Measurements from ENCODE around the gene HELZ2. TPM values are rescaled to one million over a fixed set of nuclear protein-coding genes. Genes with fewer than 3 reads are reported as not detected.

HELZ2 gene
- total and polyA plus RNA-seq, 2 of the 4 experiments (the other 2 are of a cell fraction) = 4.7 to 10.6 TPM

- Histone ChIP-seq H3K4me2 (ENCODE audit: low read depth, low read length) (no peak overlapping the region), H3K14ac (replicated peaks; ENCODE audit: low read depth, low read length) (no peak overlapping the region), H2BK5ac (ENCODE audit: low read depth, low read length, poor library complexity, severe bottlenecking) (no peak overlapping the region), H3K36me3 (ENCODE audit: control insufficient read depth, insufficient read depth, low read length) (peaks cover 55% of the 10 kb centered on the region), H2BK15ac (ENCODE audit: low read depth, low read length) (no peak overlapping the region), H3K23ac (ENCODE audit: low read depth, low read length) (no peak overlapping the region), H3K79me1 (ENCODE audit: low read depth in 1 of 2, low read length in 2 of 2) (peaks cover 0 to 17% of the 10 kb centered on the region in 2 experiments; a peak in 3 of 4 replicates), H3K18ac (ENCODE audit: low read depth, low read length) (no peak overlapping the region), H3K4ac (ENCODE audit: low read depth, low read length) (no peak overlapping the region), H3K9ac (ENCODE audit: low read depth, low read length) (no peak overlapping the region), H2BK120ac (ENCODE audit: low read depth, low read length) (no peak overlapping the region), H3K4me3 (ENCODE audit: insufficient read depth, low read depth, low read length) (no peak overlapping the region), H3K4me1 (ENCODE audit: control insufficient read depth, insufficient read depth, low read length) (peaks cover 7% of the 10 kb centered on the region), H3K27me3 (ENCODE audit: control insufficient read depth, insufficient read depth, low read length) (no peaks in the 10 kb centered on the region), H4K5ac (ENCODE audit: low read depth, low read length) (no peak overlapping the region), H4K20me1 (ENCODE audit: insufficient read depth, low read length) (no peaks in the 10 kb centered on the region; the same call in none of the 2 replicates), H3K9me1 (ENCODE audit: insufficient read depth, low read length) (peaks cover 4% of the 10 kb centered on the region; the same call in 1 of the 2 replicates), H2AK5ac (ENCODE audit: low read depth, low read length) (no peak overlapping the region), H2BK20ac (ENCODE audit: low read depth, low read length) (no peak overlapping the region), H4K8ac (ENCODE audit: low read depth in 2 of 2, low read length in 2 of 2) (no peak overlapping the region), H3K9me3 (ENCODE audit: control insufficient read depth, insufficient read depth, low read length) (no peaks in the 10 kb centered on the region), H3K56ac (ENCODE audit: extremely low read depth, insufficient read depth, low read length) (no peak overlapping the region), H2AFZ (replicated peaks; ENCODE audit: low read length, poor library complexity) (no peak overlapping the region), H3K27ac (ENCODE audit: insufficient read depth, low read length) (no peak overlapping the region), H4K91ac (ENCODE audit: insufficient read depth, low read depth, low read length) (no peak overlapping the region), H2AK9ac (replicated peaks; ENCODE audit: low read depth, low read length, poor library complexity) (no peak overlapping the region)
- CTCF ChIA-PET = no interaction called here
- DNase-seq = peak; percentile 53
- BruUV-seq (replicated peaks) = no TSS peak
- WGBS, 2 experiments (ENCODE audit: extremely low coverage in 2 of 2, insufficient read length in 1 of 2) = 77% methylated on average over 8 of the region's 10 CpGs; no CpG with 5 or more reads in 1 of the 2 experiments
- POLR2A ChIA-PET (ENCODE audit: unreplicated experiment) = no interaction called here
- intact Hi-C loops (cut with micrococcal nuclease) = no loop called here
- in situ Hi-C loops (cut with MboI; ENCODE audit: low sequenced_read_pairs) = no loop called here
- dilution Hi-C loops (cut with HindIII; ENCODE audit: low sequenced_read_pairs, unreplicated experiment) = no loop called here
- peak; percentile 44 for ATAC-seq (ENCODE audit: low read depth)
- TF ChIP-seq BHLHE40 (IDR thresholded peaks at IDR 0.05; ENCODE audit: low read depth, low read length) (no peak), FOS (IDR thresholded peaks at IDR 0.05; ENCODE audit: low read depth, low read length) (peak; percentile 54; the same call in 1 of the 2 replicates)
Measured at GRCh38 chr20:63594043-63594561, 20.1 kb upstream of the HELZ2 start.
